Globus pallidus (tissue), 1 donor: ENCODE results near the gene PTPRN.

Experiments used
- DNase-seq: peaks from one replicate; pipeline ENCODE4 v3.0.0-alpha.2; 2015; ENCODE audit warnings: low spot score

PTPRN gene

GRCh38 chr2:219245148-219245898 lies 63.9 kb downstream of the PTPRN start, which contains the start of the genes GLB1L and STK16:
GLB1L (minus strand) TSS chr2:219245444; CDS start chr2:219243573, 1,871 bp downstream.
STK16 (plus strand) TSS chr2:219245479; CDS start chr2:219246000, 521 bp downstream.
- DNase-seq: peak; percentile 88

DNA sequence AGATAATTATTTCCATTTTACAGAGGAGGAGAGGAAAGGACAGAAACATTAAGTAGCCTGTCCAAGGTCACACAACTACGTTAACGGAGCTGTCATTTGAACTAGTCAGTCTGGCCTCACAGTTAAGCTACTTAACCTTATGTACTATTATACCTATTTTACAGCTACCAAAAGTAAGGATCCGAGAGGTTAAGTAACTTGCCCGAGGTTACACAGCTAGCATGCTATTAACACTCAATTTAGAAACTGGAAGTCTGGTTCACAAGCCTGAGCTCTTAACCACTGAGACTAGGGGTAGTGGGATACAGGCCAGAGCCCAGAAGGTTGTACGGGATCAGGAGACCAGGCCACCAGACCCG lies 64.4 kb downstream of the PTPRN start:
- DNase-seq: no peak

DNA sequence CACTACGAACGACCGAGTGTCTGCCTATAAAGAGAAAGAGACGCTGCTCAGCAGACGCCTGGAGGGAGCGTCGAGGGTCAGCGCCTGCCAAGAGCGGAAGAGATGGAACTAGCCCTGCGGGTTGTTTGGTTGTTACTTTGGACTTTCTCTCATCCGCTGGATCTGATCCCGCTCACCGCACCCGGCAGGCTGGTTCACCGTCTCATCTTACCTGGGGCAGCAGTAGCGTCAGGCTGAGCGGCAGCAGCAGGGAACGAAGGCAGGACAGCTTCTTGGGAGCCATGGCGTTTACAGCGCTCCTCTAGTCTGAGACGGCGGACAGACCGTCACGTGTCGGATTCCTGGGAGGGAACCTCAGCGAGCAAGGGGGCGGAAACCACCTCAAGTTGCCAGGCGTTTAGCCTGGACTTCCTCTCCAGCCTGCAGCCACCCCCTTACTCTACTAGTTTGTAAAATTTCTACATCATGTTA lies 65.9 kb downstream of the PTPRN start:
- no peak for DNase-seq
